Pancreas (tissue), 10 donors: ENCODE data around the gene DBN1. TPM values are rescaled to one million over a fixed set of nuclear protein-coding genes. Genes with fewer than 3 reads are reported as not detected.
A peak's percentile ranks its signal among the peaks of the same experiment; 100 is the strongest.

Experiments used
- ATAC-seq, 4 donors: fragments of 200-7000 bp; cut with Tn5 transposase; one replicate each; pipeline versions ENCODE4 v1.8.0 to v1.9.1; 2020; ENCODE audit warnings: mild to moderate bottlenecking in 4 of 4, moderate library complexity in 4 of 4
- DNase-seq, 6 donors: peaks; one replicate each; pipeline ENCODE4 v3.0.0-alpha.2; 2020
- FAIRE-seq: peaks from 2 replicates; lab custom pipeline; 2012; peaks lifted over from hg19 to GRCh38; lab: Jason Lieb, UNC
- H3K27ac ChIP-seq, 4 donors: fragments of 200-600 bp; sonication (generic); 1 replicate in 3 of 4; 2 replicates in 1 of 4; pipeline versions ENCODE4 v1.5.0 to v1.8.0; 2020
- H3K27me3 ChIP-seq, 4 donors: fragments of 200-600 bp; one replicate each; pipeline ENCODE4 v1.8.0; 2021
- H3K36me3 ChIP-seq, 3 donors: fragments of 200-600 bp; sonication (generic) in 1 of 3; one replicate each; pipeline versions ENCODE4 v1.5.0 to v1.8.0; 2020 to 2021
- H3K4me1 ChIP-seq, 3 donors: fragments of 200-600 bp; one replicate each; pipeline ENCODE4 v1.8.0; 2021
- H3K4me3 ChIP-seq, 4 donors: fragments of 200-600 bp; sonication (generic) in 2 of 4; one replicate each; pipeline versions ENCODE4 v1.5.0 to v1.8.0; 2020 to 2021
- H3K9me3 ChIP-seq, 4 donors: fragments of 200-600 bp; one replicate each; pipeline ENCODE4 v1.8.0; 2021
- CTCF ChIP-seq, 4 donors: fragments of 200-600 bp; sonication (generic) in 3 of 4; IDR thresholded peaks; one replicate each; pipeline versions ENCODE4 v1.5.0 to v1.8.0; 2021; ENCODE audit warnings: antibody characterized with exemption in 4 of 4
- WGBS, 2 donors: extraction: QIAGEN DNeasy Blood & Tissue Kit; methylation state at CpG; one replicate each; pipeline ENCODE4 v1.1.7; 2013; 5-methylcytosine and 5-hydroxymethylcytosine counted together
- intact Hi-C, 3 donors: fragments of 100-400 bp; cut with DNase I; formaldehyde crosslinking; loops; one replicate each; pipeline versions ENCODE4 v1.11.1 to v1.14.2; 2022
- polyA plus RNA-seq, 2 donors: library from polyadenylated mRNA; stranded (reverse); fragments of 200-250 nt; gene quantifications; one replicate each; pipeline ENCODE4 v1.2.3, GENCODE V29; 2013
- total RNA-seq, 6 donors: library from RNA; stranded (reverse); fragmentation: NEBNext Ultra II Directional in 4 of 6; extraction: Animal tissue kit (Norgen Biotek cat#: 25700) in 4 of 6; gene quantifications; one replicate each; pipeline versions ENCODE4 v1.2.1 to v1.2.4, GENCODE V29; 2021 to 2023
- donor health status: healthy with polysubstance abuse.
- donor health status: DM: no; HTN: no; CAD: no; lungs with moderate emphysema.
- donor health status: DM: no; HTN: no; CAD: no.
- donor health status: control.
- donor health status: control.
- donor health status: Bipolar disorder and iron deficiency.
- donor health status: DM: yes; HTN: yes; CAD: no.
- donor health status: DM: no; HTN: no; CAD: no.
- donor health status: DM: no; HTN: no; CAD: no.
- donor health status: DM: yes; HTN: yes; CAD: no.

The DBN1 gene
- total and polyA plus RNA-seq, 8 donors, result 10.2 to 38.2 (median 17.0) TPM

- DNase-seq (no peak), FAIRE-seq (no peak), ATAC-seq (no peak)
- WGBS, 2 donors, result 91% methylated on average over 20 of the region's 20 CpGs
- Histone ChIP-seq H3K27ac (no peak overlapping the region), H3K27me3 (no peaks in the 10 kb centered on the region), H3K36me3 (peaks cover 2 to 33% (median 9%) of the 10 kb centered on the region in 3 donors), H3K4me3 (no peak overlapping the region), H3K9me3 (no peaks in the 10 kb centered on the region), H3K4me1 (no peaks in the 10 kb centered on the region)
- intact Hi-C loops, result no loop called here
- TF ChIP-seq CTCF (IDR thresholded peaks at IDR 0.05), result no peak
Measured at GRCh38 chr5:177434942-177435738, 38.3 kb downstream of the DBN1 start.

GRCh38 chr5:177434437-177434836, 39.0 kb downstream of the DBN1 start:
- ATAC-seq (peak in 2 of 4 donors; percentile 23 to 33), DNase-seq (peak in 2 of 6 donors; percentile 46 to 50), FAIRE-seq (no peak)
- intact Hi-C loops, result no loop called here
- no peak overlapping the region for H3K27ac ChIP-seq
- H3K36me3 ChIP-seq, result peaks cover 2 to 33% (median 9%) of the 10 kb centered on the region in 3 donors
- 87 to 95% methylated on average over 8 of the region's 8 CpGs for WGBS, 2 donors
- H3K9me3 ChIP-seq, result no peaks in the 10 kb centered on the region
- no peaks in the 10 kb centered on the region for H3K4me1 ChIP-seq
- no peaks in the 10 kb centered on the region for H3K27me3 ChIP-seq
- H3K4me3 ChIP-seq, result no peak overlapping the region
- no peak for TF ChIP-seq CTCF (IDR thresholded peaks at IDR 0.05)

GRCh38 chr5:177433658-177434217, 39.7 kb downstream of the DBN1 start:
- Histone ChIP-seq H3K36me3 (peaks cover 2 to 33% (median 9%) of the 10 kb centered on the region in 3 donors), H3K27ac (no peak overlapping the region), H3K9me3 (no peaks in the 10 kb centered on the region), H3K27me3 (no peaks in the 10 kb centered on the region), H3K4me1 (no peaks in the 10 kb centered on the region), H3K4me3 (no peak overlapping the region)
- intact Hi-C loops, result no loop called here
- TF ChIP-seq CTCF (IDR thresholded peaks at IDR 0.05), result no peak
- ATAC-seq (no peak), FAIRE-seq (no peak), DNase-seq (peak in 2 of 6 donors; percentile 48 to 70)
- WGBS, 2 donors, result 94% methylated on average over 26 to 29 of the region's 29 CpGs

GRCh38 chr5:177432839-177433657, 40.4 kb downstream of the DBN1 start:
- TF ChIP-seq CTCF (IDR thresholded peaks at IDR 0.05), result no peak
- no peaks in the 10 kb centered on the region for H3K27me3 ChIP-seq
- peaks cover 0 to under 1% (median 0%) of the 10 kb centered on the region in 3 donors for H3K4me1 ChIP-seq
- FAIRE-seq, result no peak
- no peak overlapping the region for H3K4me3 ChIP-seq
- intact Hi-C loops, result no loop called here
- no peak overlapping the region for H3K27ac ChIP-seq
- no peaks in the 10 kb centered on the region for H3K9me3 ChIP-seq
- peaks cover 2 to 33% (median 9%) of the 10 kb centered on the region in 3 donors for H3K36me3 ChIP-seq
- ATAC-seq, result no peak
- DNase-seq, result peak in 2 of 6 donors; percentile 53 to 73
- 95% methylated on average over 24 to 25 of the region's 25 CpGs for WGBS, 2 donors
